GM21367 (cell line): Measurements from ENCODE around the gene CDR2.
"Not testable (repeated sequence)": the region's sequence is repeated elsewhere in the genome, so short reads cannot be mapped to it uniquely, and the experiment has no call there.

ENCODE experiments used
- ATAC-seq: cut with Tn5 transposase; IDR thresholded peaks from one replicate; pipeline ENCODE4 v1.9.1; 2021; ENCODE audit not compliant: unreplicated experiment

Gene CDR2

DNA sequence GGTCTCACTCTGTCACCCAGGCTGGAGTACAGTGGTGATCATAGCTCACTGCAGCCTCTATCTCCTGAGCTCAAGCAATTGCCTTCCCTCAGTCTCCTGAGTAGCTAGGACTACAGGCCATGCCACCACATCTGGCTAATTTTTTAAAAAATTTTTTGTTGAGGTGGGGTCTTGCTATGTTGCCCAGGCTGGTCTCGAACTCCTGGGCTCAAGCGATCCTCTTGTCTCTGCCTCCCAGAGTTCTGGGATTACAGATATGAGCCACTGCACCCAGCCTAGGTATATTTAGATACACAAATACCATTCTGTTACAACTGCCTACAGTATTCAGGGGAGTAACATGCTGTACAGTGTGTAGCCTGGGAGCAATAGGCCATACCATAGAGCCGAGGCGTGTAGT is 62.9 kb downstream of the CDR2 start:
- no peak for ATAC-seq

DNA sequence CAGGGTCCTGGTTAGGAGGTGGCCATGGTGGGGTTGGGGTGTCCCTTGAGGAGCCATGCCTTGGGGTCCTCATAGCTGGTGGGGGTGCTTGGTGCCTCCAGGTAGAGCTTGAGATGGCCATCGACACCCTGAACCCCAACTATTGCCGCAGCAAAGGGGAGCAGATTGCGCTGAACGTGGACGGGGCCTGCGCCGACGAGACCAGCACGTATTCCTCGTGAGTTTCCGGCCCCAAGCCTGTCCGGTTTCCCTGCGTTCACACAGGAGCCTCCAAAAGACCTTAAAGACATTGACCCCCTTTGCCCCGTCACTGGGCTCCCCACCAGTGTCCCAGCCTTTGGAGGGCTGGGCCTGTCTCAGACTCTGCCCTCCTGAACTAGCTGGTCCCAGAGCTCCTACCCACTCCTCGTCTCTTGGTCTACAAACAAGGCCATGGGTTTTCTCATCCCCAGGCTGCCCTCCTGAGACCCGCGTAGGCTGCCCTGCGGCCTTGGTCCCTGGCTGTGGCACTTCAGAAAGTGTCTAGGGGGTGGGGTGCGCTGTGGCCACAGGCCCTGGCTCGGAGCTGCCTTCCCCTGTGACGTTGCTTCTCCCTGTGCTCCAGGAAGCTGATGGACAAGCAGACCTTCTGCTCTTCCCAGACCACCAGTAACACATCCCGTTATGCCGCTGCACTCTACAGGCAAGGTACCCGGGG is 65.4 kb downstream of the CDR2 start:
- no peak for ATAC-seq

- no peak for ATAC-seq
Measured at GRCh38 chr16:22307838-22308237, 66.6 kb downstream of the CDR2 start.

DNA sequence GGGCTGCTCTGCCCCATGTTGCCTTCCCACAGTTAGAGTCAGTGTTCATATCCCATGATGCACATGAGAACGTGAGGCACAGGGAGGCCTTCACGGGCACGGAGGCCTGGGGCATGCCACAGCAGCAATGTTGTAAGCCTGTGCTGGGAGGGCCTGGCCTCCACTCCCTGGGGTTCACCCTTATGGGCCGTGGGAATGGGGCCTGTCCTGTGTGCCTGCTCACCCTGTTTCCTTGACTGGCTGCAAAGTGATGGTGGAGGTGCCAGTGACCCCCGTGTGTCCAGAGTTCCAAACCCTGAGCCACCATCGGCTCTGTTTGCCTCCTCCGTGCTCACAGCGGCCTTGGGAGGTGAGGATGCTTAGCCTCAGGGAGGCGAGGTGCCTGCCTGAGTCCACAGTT is 67.6 kb downstream of the CDR2 start:
- no peak for ATAC-seq

GRCh38 chr16:22304411-22304810 is 70.0 kb downstream of the CDR2 start:
- ATAC-seq = no peak

DNA sequence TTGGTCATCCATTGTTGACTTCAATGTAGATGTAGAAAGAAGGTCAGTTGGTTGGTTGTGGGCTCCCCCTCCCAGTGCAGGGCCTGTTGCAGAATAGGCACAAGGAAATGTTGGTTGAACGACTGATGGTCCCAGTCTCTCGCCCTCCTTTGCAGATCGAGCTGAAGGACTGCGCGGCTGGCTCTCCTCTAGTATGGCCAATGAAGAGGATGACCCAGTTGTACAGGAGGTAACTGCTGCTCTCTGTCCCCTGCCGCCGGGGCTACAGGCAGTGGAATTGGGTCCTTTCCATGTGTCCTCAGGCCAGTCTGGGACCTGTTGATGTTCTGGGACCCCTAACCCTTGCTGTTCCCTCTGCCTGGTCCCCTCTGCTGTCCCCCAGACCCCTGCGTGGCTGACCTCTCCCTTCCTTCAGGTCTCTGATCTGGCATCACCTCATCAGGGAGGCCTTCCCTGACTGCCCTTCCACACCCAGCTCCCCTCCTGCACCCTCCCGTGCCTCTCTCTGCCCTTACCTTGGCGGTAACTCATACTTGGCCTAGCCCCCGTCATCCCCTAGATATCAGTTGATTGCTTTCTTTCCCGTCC is 71.5 kb downstream of the CDR2 start:
- ATAC-seq = no peak

- not testable (repeated sequence) for ATAC-seq
Measured at GRCh38 chr16:22301423-22301822, 73.0 kb downstream of the CDR2 start.

GRCh38 chr16:22300427-22301071 is 73.9 kb downstream of the CDR2 start:
- ATAC-seq = no peak

- no peak for ATAC-seq
Measured at GRCh38 chr16:22299036-22299435, 75.4 kb downstream of the CDR2 start.

- peak; percentile 30 for ATAC-seq
Measured at GRCh38 chr16:22297871-22298733, 76.3 kb downstream of the CDR2 start.

GRCh38 chr16:22297114-22297870 is 77.1 kb downstream of the CDR2 start, which contains the start of gene POLR3E:
Gene POLR3E (plus strand): TSS chr16:22297409. CDS start chr16:22302969, 5,560 bp downstream.
- ATAC-seq = peak; percentile 70

DNA sequence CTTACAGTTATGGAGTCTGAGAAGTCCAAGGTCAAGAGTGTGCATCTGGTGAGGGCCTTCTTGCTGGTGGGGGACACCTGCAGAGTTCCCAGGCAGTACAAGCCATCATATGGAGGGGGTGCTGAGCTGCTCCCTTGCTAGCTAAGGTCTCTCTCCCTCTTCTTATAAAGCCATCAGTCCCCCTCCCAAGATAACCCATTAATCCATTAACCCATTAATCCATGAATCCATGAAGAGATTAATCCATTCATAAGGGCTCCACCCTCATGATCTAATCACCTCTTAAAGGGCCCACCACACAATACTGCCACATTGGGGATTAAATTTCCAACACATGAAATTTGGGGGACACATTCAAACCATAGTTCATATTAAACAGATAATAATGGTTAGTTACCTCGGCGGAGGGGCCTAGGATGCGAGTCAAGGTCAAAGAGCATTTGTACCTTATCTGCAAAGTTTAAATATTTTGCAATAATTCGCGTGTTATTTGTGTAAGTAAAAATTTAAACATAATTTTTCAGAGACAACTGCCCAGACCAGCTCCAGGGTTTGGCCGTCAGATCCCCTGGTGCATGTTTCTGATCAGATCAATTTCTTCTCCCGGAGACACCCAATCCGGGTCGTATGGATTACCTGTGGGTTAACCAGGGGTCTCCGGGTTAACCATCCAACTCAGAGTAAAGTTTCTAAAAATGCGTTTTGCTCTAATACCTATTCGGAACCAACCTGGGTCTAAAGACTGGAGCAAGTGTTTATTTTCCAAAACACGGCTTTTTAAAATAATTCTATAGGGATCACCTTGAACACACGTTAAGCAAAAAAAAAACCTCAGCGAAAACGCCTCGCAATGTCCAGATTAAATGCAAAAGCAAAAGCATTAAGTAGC is 78.0 kb downstream of the CDR2 start:
- ATAC-seq = no peak
